Stimulated activated CD8-positive, alpha-beta memory T cell treated with anti-CD3 and anti-CD28 coated beads, Interleukin-4, amount 100 ng/mL, for 24 hours (primary cell): ENCODE results near the gene SERF2.
"Not testable (repeated sequence)": the region's sequence is repeated elsewhere in the genome, so short reads cannot be mapped to it uniquely, and the experiment has no call there.

ENCODE experiments used
- DNase-seq: peaks from one replicate; pipeline ENCODE4 v3.0.0-alpha.2; 2020; ENCODE audit warnings: low read depth

The SERF2 gene

DNA sequence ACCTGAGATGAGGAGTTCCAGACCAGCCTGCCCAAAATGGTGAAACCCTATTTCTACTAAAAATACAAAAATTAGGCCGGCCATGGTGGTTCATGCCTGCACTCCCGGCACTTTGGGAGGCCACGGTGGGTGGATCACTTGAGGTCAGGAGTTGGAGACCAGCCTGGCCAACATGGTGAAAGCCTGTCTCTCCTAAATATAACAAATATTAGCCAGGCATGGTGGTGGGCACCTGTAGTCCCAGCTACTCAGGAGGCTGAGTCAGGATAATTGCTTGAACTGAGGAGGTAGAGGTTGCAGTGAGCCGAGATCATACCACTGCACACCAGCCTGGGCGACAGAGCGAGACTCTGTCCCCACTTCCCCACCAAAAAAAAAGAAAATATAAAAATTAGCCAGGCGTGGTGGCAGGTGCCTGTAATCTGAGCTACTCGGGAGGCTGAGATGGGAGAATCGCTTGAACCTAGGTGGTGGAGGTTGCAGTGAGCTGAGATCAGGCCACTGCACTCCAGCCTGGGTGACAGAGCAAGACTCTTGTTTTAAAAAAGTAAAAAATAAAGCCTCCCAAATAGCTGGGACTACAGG, 38.7 kb downstream of the SERF2 start:
- not testable (repeated sequence) for DNase-seq

DNA sequence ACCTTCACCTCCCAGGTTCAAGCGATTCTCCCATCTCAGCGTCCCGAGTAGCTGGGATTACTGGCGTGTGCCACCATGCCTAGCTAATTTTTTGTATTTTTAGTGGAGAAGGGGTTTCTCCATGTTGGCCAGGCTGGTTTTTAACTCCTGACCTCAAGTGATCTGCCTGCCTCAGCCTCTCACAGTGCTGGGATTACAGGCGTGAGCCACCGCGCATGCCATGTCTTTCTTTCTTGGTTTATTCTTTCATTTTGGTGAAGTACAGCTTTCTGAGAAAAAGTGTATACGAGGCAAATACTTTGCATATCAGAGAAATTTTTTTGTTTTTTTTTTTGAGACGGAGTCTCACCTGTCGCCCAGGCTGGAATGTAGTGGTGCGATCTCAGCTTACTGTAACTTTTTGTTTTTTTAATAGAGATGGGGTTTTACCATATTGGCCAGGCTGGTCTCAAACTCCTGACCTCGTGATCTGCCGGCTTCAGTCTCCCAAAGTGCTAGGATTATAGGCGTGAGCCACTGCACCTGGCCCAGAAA, 39.5 kb downstream of the SERF2 start:
- not testable (repeated sequence) for DNase-seq

- DNase-seq = not testable (repeated sequence)
Measured at GRCh38 chr15:43832485-43832884, 40.4 kb downstream of the SERF2 start.

- no peak for DNase-seq
Measured at GRCh38 chr15:43845421-43845820, 53.3 kb downstream of the SERF2 start.
